CD4-positive, alpha-beta T cell (primary cell): Measurements from ENCODE around the gene DYNC2LI1. TPM values are rescaled to one million over a fixed set of nuclear protein-coding genes. Genes with fewer than 3 reads are reported as not detected.

Source experiments
- ATAC-seq: fragments of 200-7000 bp; cut with Tn5 transposase; one replicate; pipeline ENCODE4 v1.10.0; 2022; ENCODE audit warnings: mild to moderate bottlenecking; ENCODE audit not compliant: poor library complexity
- CTCF ChIA-PET: fragments of 350-600 bp; sonication (Branson Sonifier 250); formaldehyde crosslinking; loops from one replicate; lab custom pipeline; 2021; ENCODE audit warnings: antibody characterized with exemption, inconsistent platforms; lab: Charles Lee
- POLR2A ChIA-PET: fragments of 350-600 bp; sonication (Branson Sonifier 250); formaldehyde crosslinking; loops from one replicate; lab custom pipeline; 2021; ENCODE audit warnings: antibody characterized with exemption, inconsistent platforms; lab: Charles Lee
- DNase-seq, 14 experiments: peaks; one replicate each; pipeline ENCODE4 v3.0.0-alpha.2; 2013 to 2020; ENCODE audit warnings: mixed read lengths in 2 of 14
- H3K27ac ChIP-seq, 2 donors: one replicate each; pipeline versions ENCODE4 v1.5.1 to v1.7.0; 2013; ENCODE audit warnings: low read length in 2 of 2, low read depth in 1 of 2, mild to moderate bottlenecking in 1 of 2
- H3K27me3 ChIP-seq, 2 experiments: 1 replicate in 1 of 2; 2 replicates in 1 of 2; pipeline versions ENCODE4 v1.6.1 to v1.7.0; 2013; ENCODE audit warnings: low read length in 2 of 2, control low read depth in 1 of 2, mild to moderate bottlenecking in 1 of 2, moderate library complexity in 1 of 2; ENCODE audit not compliant: insufficient read depth in 2 of 2, control insufficient read depth in 1 of 2
- H3K36me3 ChIP-seq: one replicate; pipeline ENCODE4 v1.6.1; 2013; ENCODE audit warnings: low read length, control low read depth; ENCODE audit not compliant: insufficient read depth
- H3K4me1 ChIP-seq: one replicate; pipeline ENCODE4 v1.6.1; 2013; ENCODE audit warnings: low read length, control low read depth; ENCODE audit not compliant: insufficient read depth
- H3K4me3 ChIP-seq: one replicate; pipeline ENCODE4 v1.5.1; 2013; ENCODE audit warnings: mild to moderate bottlenecking, low read length, moderate library complexity
- H3K9me3 ChIP-seq, 2 experiments: 1 replicate in 1 of 2; 2 replicates in 1 of 2; pipeline versions ENCODE4 v1.6.1 to v1.7.0; 2013; ENCODE audit warnings: low read length in 2 of 2, mild to moderate bottlenecking in 2 of 2, control low read depth in 1 of 2, moderate library complexity in 1 of 2; ENCODE audit not compliant: control insufficient read depth in 1 of 2, insufficient read depth in 1 of 2
- H3K27ac Mint-ChIP-seq: one replicate; pipeline ENCODE4 v1.8.0; 2020; ENCODE audit warnings: mixed read lengths
- H3K27me3 Mint-ChIP-seq: one replicate; pipeline ENCODE4 v1.8.0; 2021; ENCODE audit warnings: mixed read lengths
- H3K36me3 Mint-ChIP-seq: one replicate; pipeline ENCODE4 v1.8.0; 2021; ENCODE audit warnings: low read depth, mixed read lengths
- H3K4me1 Mint-ChIP-seq: one replicate; pipeline ENCODE4 v1.8.0; 2021; ENCODE audit warnings: low read depth, mixed read lengths
- H3K4me3 Mint-ChIP-seq: one replicate; pipeline ENCODE4 v1.8.0; 2020; ENCODE audit warnings: mild to moderate bottlenecking, mixed read lengths
- H3K9me3 Mint-ChIP-seq: one replicate; pipeline ENCODE4 v1.8.0; 2020; ENCODE audit warnings: mixed read lengths
- intact Hi-C, 2 experiments: fragments of 100-400 bp; cut with DNase I in 1 of 2; cut with micrococcal nuclease in 1 of 2; formaldehyde crosslinking; loops; one replicate each; pipeline versions ENCODE4 v1.15.1 to v1.9.0; 2023 to 2025; cut with DNase I, micrococcal nuclease
- total RNA-seq, 174 experiments: library from RNA in 2 of 174; stranded (reverse) in 2 of 174; gene quantifications; one replicate each; pipeline ENCODE4 v1.2.3 and lab custom pipeline; 2021 to 2026
- TF ChIP-seq, protein P1 (sequence below): fragments of 200-600 bp; IDR thresholded peaks from one replicate; pipeline ENCODE4 v1.8.0; 2022; ENCODE audit warnings: antibody characterized with exemption, mild to moderate bottlenecking

Gene DYNC2LI1
- total RNA-seq, 2 experiments from 2014 or later, result 2.1 to 2.2 TPM

DNA sequence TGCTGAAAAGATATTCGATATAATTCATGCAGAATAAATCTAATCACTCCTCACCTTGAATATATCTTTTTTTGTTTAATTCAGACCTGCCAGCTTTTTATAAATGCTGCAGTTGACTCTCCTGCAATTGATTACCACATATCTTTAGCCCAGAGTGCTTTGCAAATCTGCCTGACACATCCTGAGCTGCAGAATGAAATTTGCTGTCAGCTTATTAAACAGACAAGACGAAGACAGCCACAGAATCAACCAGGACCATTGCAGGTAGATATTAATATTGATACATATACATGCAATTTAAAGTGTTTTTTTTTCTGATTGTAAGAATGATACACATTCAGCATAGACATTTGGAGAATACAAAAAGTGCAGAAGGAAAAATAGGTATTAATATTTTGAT is 35.6 kb upstream of the DYNC2LI1 start:
- Mint-ChIP-seq H3K4me1 (no peaks in the 10 kb centered on the region), H3K27me3 (peaks cover 13% of the 10 kb centered on the region), H3K27ac (no peak overlapping the region), H3K36me3 (no peaks in the 10 kb centered on the region), H3K4me3 (no peak overlapping the region), H3K9me3 (no peaks in the 10 kb centered on the region)
- no peaks in the 10 kb centered on the region for H3K9me3 ChIP-seq
- no peak for DNase-seq
- H3K27me3 ChIP-seq, result no peaks in the 10 kb centered on the region
- no peak for ATAC-seq
- intact Hi-C loops, result no loop called here
- H3K27ac ChIP-seq, result no peak overlapping the region
- CTCF ChIA-PET, result no interaction called here
- POLR2A ChIA-PET, result no interaction called here
- no peaks in the 10 kb centered on the region for H3K36me3 ChIP-seq
- TF ChIP-seq, protein P1, sequence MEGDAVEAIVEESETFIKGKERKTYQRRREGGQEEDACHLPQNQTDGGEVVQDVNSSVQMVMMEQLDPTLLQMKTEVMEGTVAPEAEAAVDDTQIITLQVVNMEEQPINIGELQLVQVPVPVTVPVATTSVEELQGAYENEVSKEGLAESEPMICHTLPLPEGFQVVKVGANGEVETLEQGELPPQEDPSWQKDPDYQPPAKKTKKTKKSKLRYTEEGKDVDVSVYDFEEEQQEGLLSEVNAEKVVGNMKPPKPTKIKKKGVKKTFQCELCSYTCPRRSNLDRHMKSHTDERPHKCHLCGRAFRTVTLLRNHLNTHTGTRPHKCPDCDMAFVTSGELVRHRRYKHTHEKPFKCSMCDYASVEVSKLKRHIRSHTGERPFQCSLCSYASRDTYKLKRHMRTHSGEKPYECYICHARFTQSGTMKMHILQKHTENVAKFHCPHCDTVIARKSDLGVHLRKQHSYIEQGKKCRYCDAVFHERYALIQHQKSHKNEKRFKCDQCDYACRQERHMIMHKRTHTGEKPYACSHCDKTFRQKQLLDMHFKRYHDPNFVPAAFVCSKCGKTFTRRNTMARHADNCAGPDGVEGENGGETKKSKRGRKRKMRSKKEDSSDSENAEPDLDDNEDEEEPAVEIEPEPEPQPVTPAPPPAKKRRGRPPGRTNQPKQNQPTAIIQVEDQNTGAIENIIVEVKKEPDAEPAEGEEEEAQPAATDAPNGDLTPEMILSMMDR, result no peak
- no peaks in the 10 kb centered on the region for H3K4me1 ChIP-seq
- no peak overlapping the region for H3K4me3 ChIP-seq

DNA sequence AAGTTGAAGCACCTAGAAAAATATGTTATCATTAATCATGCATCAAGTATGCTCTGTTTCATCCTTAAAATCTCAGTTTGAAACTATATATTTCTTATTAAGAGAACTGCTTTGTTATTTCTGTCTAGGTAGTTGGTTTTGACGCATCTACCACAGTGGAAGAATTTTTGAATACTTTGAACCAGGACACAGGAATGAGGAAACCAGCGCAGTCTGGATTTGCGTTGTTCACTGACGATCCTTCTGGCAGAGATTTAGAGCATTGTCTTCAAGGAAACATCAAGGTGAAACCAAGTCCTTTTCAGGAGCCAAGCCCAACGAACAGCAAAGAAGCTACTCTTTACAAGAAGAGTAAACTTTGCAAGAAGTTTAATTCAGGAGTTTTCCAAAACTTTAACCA is 30.1 kb upstream of the DYNC2LI1 start:
- H3K36me3 Mint-ChIP-seq, result no peaks in the 10 kb centered on the region
- no peaks in the 10 kb centered on the region for H3K27me3 ChIP-seq
- no peak overlapping the region for H3K27ac Mint-ChIP-seq
- ATAC-seq (no peak), DNase-seq (no peak)
- no peaks in the 10 kb centered on the region for H3K4me1 ChIP-seq
- intact Hi-C loops, result no loop called here
- no peaks in the 10 kb centered on the region for H3K36me3 ChIP-seq
- no peak overlapping the region for H3K4me3 Mint-ChIP-seq
- TF ChIP-seq, protein P1, result no peak
- CTCF ChIA-PET, result no interaction called here
- peaks cover 16% of the 10 kb centered on the region for H3K27me3 Mint-ChIP-seq
- no peaks in the 10 kb centered on the region for H3K9me3 ChIP-seq
- no peaks in the 10 kb centered on the region for H3K4me1 Mint-ChIP-seq
- no peak overlapping the region for H3K4me3 ChIP-seq
- POLR2A ChIA-PET, result no interaction called here
- H3K27ac ChIP-seq, result no peak overlapping the region
- no peaks in the 10 kb centered on the region for H3K9me3 Mint-ChIP-seq

DNA sequence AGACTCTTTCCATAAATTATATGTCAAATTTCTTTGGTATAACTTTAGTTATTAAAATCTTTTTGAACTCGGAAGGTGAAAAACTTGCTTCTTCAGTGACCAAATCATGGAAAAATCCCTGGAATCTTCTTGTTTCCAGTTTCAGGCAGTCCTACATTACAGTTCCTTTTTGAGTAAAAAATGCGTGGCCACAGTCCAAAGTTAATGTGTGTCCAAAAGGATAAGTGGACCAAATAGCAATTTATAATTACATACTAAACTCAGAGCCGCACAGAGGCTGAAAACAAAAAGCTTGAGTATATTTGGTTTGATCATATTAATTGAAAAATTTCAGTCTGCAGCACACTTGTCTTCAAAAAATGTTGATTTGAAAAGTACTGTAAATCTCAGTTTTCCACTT is 28.4 kb upstream of the DYNC2LI1 start:
- Mint-ChIP-seq H3K27me3 (peaks cover 11% of the 10 kb centered on the region), H3K9me3 (no peaks in the 10 kb centered on the region), H3K27ac (no peak overlapping the region), H3K4me1 (no peaks in the 10 kb centered on the region), H3K4me3 (no peak overlapping the region), H3K36me3 (no peaks in the 10 kb centered on the region)
- H3K27me3 ChIP-seq, result no peaks in the 10 kb centered on the region
- DNase-seq (no peak), ATAC-seq (no peak)
- CTCF ChIA-PET, result no interaction called here
- intact Hi-C loops, result no loop called here
- no peaks in the 10 kb centered on the region for H3K9me3 ChIP-seq
- TF ChIP-seq, protein P1, result no peak
- no peak overlapping the region for H3K4me3 ChIP-seq
- no peaks in the 10 kb centered on the region for H3K36me3 ChIP-seq
- POLR2A ChIA-PET, result no interaction called here
- H3K27ac ChIP-seq, result no peak overlapping the region
- no peaks in the 10 kb centered on the region for H3K4me1 ChIP-seq
